GM18951 (cell line): Measurements from ENCODE around the gene CACNA2D3.

Experiments
- POLR2A ChIP-seq: IDR thresholded peaks from 4 replicates; pipeline ENCODE4 v1.6.1; 2011; ENCODE audit warnings: mild to moderate bottlenecking; ENCODE audit not compliant: insufficient read length, insufficient read depth; ENCODE audit errors: extremely low read depth
- in situ Hi-C: fragments of 300-500 bp; cut with MboI; formaldehyde crosslinking; loops from one replicate; pipeline ENCODE4 v1.12.0; 2022; ENCODE audit warnings: low sequenced_read_pairs, mixed read lengths, inconsistent platforms; ENCODE audit not compliant: unreplicated experiment

CACNA2D3 gene

DNA sequence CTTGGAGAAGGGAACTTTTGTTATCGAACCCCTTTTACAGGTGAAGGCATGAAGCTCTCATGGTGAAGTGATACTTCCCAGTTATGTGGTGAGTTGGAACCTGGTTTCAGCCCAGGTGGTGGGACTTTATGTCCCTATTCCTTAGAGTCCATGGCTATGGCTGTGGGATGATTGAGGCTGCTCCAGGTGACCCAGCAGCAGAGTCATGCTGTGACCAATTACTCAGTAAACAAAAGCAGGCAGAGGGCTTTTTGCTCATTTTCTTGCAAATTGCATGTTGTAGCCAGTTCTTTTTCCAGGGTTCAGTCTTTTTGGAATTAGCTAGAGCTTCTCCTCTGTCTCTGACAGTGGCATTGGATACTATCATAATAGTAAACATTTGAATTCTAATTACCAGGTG is 70.7 kb downstream of the CACNA2D3 start:
- in situ Hi-C loops = no loop called here
- no peak for TF ChIP-seq POLR2A

- TF ChIP-seq POLR2A = no peak
- in situ Hi-C loops = no loop called here
These were observed 74.1 kb downstream of the CACNA2D3 start for GRCh38 chr3:54196360-54196991.

- no peak for TF ChIP-seq POLR2A
- in situ Hi-C loops = no loop called here
These were observed 75.2 kb downstream of the CACNA2D3 start for GRCh38 chr3:54197509-54197908.

DNA sequence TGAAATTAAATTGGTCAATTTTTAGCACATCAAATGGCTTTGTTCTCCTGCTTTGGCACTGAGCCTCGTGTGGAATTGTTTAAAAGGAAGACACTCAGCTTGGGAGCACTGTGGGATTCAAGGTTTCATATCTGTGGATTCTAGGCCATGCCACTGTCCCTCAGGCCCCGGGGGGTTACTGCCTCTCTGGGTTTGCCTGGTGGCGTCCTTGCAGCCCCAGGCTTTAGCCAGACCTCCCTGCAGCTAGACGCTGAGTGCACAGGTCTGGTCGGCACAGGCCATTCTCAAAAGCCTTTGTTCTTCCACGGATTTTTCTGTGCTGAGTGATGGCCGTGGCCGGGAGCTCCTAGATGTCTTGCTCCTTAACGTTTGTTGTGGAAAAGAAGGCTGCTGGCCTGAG is 76.2 kb downstream of the CACNA2D3 start:
- TF ChIP-seq POLR2A = no peak
- in situ Hi-C loops = no loop called here

DNA sequence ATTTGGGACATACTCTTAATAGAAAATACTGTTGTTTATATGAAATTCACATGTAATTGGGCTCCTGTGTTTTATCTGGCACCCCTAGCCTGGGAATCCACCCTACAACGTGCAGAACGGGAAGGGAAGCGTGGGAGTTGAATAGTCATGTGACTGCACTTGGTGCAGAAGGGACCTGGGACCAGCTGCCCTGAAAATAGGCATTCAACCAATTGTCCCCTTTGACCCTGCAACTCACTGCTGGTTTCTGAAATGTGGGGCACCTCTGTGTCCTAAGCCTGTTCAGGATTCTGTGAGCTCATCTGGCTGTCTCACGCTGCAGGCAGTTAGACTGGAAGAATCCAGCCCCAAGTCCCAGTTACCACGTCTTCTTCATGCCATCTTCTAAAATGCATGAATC is 79.7 kb downstream of the CACNA2D3 start:
- no peak for TF ChIP-seq POLR2A

GRCh38 chr3:54202651-54203248 is 80.4 kb downstream of the CACNA2D3 start:
- no peak for TF ChIP-seq POLR2A

More for the DNA sequence above, 79.7 kb downstream of the CACNA2D3 start:
- in situ Hi-C loops = no loop called here

GRCh38 chr3:54206874-54207273 is 84.5 kb downstream of the CACNA2D3 start:
- in situ Hi-C loops = no loop called here
- TF ChIP-seq POLR2A = no peak

More at GRCh38 chr3:54202651-54203248, 80.4 kb downstream of the CACNA2D3 start:
- in situ Hi-C loops = no loop called here

DNA sequence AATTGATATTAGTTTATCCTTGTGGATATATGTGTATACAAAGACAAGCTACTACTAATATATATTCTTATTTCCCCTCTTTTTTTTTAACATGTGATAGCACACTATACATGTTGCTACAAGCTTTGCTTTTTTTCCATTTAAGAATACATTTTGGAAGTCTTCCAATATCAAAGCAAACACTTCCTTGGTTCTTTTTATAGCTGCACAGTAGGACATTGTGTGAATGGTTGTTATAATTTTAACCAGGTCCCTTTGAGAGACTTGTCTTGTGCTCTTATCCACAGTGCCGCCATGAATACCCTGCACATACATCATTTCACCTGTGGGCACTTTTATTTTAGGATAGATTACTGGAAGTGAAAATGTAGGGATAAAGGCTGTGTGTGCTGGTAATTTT is 88.7 kb downstream of the CACNA2D3 start:
- in situ Hi-C loops = no loop called here

GRCh38 chr3:54212723-54213122 is 90.4 kb downstream of the CACNA2D3 start:
- in situ Hi-C loops = no loop called here

More for the DNA sequence above, 88.7 kb downstream of the CACNA2D3 start:
- TF ChIP-seq POLR2A = no peak

GRCh38 chr3:54213907-54214306 is 91.6 kb downstream of the CACNA2D3 start:
- TF ChIP-seq POLR2A = no peak
- in situ Hi-C loops = no loop called here

More at GRCh38 chr3:54212723-54213122, 90.4 kb downstream of the CACNA2D3 start:
- no peak for TF ChIP-seq POLR2A

GRCh38 chr3:54214845-54215244 is 92.5 kb downstream of the CACNA2D3 start:
- TF ChIP-seq POLR2A = no peak
- in situ Hi-C loops = no loop called here

DNA sequence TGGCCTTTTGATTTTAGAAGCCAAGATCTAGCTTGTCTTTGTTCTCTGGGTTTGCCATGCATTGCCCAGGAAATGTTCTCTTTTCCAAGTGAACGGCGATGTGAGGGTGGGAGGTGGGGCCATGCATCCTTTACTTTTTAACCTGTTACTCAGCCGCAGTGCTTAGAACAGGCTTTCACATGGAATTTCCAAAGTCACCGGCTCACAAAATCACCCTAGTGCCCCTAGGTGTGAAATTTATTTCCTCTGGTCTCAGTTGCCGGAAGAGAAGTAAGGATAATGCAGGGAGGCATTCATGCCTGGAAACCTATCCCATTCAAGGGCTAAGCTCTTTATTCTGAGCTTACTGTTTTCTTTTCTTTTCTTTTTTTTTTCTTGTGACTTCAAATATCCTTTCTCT is 93.2 kb downstream of the CACNA2D3 start:
- in situ Hi-C loops = no loop called here
- no peak for TF ChIP-seq POLR2A

GRCh38 chr3:54217828-54218227 is 95.5 kb downstream of the CACNA2D3 start:
- TF ChIP-seq POLR2A = no peak
- in situ Hi-C loops = no loop called here

GRCh38 chr3:54222316-54222715 is 100.0 kb downstream of the CACNA2D3 start:
- in situ Hi-C loops = no loop called here
- no peak for TF ChIP-seq POLR2A
